Gastroesophageal sphincter (tissue), 3 donors: ENCODE data around the gene DIAPH3.

Experiments used
- CTCF ChIP-seq, 4 experiments: fragments of 200-600 bp in 2 of 4; fragments of 450-650 bp in 2 of 4; sonication (generic) in 1 of 4; IDR thresholded peaks; one replicate each; pipeline ENCODE4 v1.5.1; 2017 to 2019; ENCODE audit warnings: antibody characterized with exemption in 4 of 4, mild to moderate bottlenecking in 2 of 4, moderate library complexity in 2 of 4
- POLR2AphosphoS5 ChIP-seq: sonication (generic); formaldehyde crosslinking; IDR thresholded peaks from one replicate; pipeline ENCODE4 v1.6.1; 2017; ENCODE audit warnings: antibody characterized with exemption

- TF ChIP-seq CTCF (IDR thresholded peaks at IDR 0.05) (no peak), POLR2AphosphoS5 (no peak)
These were observed 72.2 kb downstream of the DIAPH3 start for GRCh38 chr13:60091573-60091972.
